ENCODE data around the gene EFHC1. TPM values are rescaled to one million over a fixed set of nuclear protein-coding genes. Genes with fewer than 3 reads are reported as not detected.

EFHC1 gene
- total RNA-seq, 1 experiment from 2014 or later: 24.6 TPM

GRCh38 chr6:52532457-52532856 is 112.3 kb downstream of the EFHC1 start:
- H3K4me3 ChIP-seq (ENCODE audit: low read depth in 2 of 2, low read length in 2 of 2): no peak overlapping the region
- no TSS peak for BruUV-seq (replicated peaks)
- H3K27ac ChIP-seq (ENCODE audit: low read length): no peak overlapping the region
- POLR2A ChIA-PET: no interaction called here
- H3K4me1 ChIP-seq (ENCODE audit: control insufficient read depth, insufficient read depth, low read length): peaks cover 13% of the 10 kb centered on the region
- CTCF ChIA-PET: no interaction called here
- no peaks in the 10 kb centered on the region for H3K27me3 ChIP-seq (ENCODE audit: control insufficient read depth, insufficient read depth, low read length)
- DNase-seq (ENCODE audit: low read depth, low spot score): no peak
- H3K9me3 ChIP-seq (ENCODE audit: control insufficient read depth, insufficient read depth, low read depth, low read length): no peaks in the 10 kb centered on the region
- TF ChIP-seq, protein P1, sequence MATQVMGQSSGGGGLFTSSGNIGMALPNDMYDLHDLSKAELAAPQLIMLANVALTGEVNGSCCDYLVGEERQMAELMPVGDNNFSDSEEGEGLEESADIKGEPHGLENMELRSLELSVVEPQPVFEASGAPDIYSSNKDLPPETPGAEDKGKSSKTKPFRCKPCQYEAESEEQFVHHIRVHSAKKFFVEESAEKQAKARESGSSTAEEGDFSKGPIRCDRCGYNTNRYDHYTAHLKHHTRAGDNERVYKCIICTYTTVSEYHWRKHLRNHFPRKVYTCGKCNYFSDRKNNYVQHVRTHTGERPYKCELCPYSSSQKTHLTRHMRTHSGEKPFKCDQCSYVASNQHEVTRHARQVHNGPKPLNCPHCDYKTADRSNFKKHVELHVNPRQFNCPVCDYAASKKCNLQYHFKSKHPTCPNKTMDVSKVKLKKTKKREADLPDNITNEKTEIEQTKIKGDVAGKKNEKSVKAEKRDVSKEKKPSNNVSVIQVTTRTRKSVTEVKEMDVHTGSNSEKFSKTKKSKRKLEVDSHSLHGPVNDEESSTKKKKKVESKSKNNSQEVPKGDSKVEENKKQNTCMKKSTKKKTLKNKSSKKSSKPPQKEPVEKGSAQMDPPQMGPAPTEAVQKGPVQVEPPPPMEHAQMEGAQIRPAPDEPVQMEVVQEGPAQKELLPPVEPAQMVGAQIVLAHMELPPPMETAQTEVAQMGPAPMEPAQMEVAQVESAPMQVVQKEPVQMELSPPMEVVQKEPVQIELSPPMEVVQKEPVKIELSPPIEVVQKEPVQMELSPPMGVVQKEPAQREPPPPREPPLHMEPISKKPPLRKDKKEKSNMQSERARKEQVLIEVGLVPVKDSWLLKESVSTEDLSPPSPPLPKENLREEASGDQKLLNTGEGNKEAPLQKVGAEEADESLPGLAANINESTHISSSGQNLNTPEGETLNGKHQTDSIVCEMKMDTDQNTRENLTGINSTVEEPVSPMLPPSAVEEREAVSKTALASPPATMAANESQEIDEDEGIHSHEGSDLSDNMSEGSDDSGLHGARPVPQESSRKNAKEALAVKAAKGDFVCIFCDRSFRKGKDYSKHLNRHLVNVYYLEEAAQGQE (IDR thresholded peaks at IDR 0.05; ENCODE audit: insufficient read depth in 1 of 2, low read depth in 2 of 2, low read length in 1 of 2): no peak
- TF ChIP-seq CTCF (IDR thresholded peaks at IDR 0.05) (no peak), TCF7L2 (IDR thresholded peaks at IDR 0.05; ENCODE audit: low read depth, low read length) (no peak), SIN3A (IDR thresholded peaks at IDR 0.05; ENCODE audit: borderline replicate concordance, insufficient read depth, low read depth, low read length) (no peak), POLR2AphosphoS5 (IDR thresholded peaks at IDR 0.05; ENCODE audit: low read depth, low read length) (no peak)
- no peak for ATAC-seq
- H3K36me3 ChIP-seq (ENCODE audit: control insufficient read depth, insufficient read depth, low read length): peaks cover 2% of the 10 kb centered on the region; the same call in 1 of the 2 replicates
- in situ Hi-C loops (cut with HindIII; ENCODE audit: low pct_unique_long_range_greater_than_20kb, low sequenced_read_pairs) (no loop called here), intact Hi-C loops (cut with micrococcal nuclease; ENCODE audit: unreplicated experiment) (no loop called here)

- no peak overlapping the region for H3K4me3 ChIP-seq (ENCODE audit: low read depth in 2 of 2, low read length in 2 of 2)
- in situ Hi-C loops (cut with HindIII; ENCODE audit: low pct_unique_long_range_greater_than_20kb, low sequenced_read_pairs): no loop called here
- CTCF ChIA-PET: no interaction called here
- H3K27ac ChIP-seq (ENCODE audit: low read length): no peak overlapping the region
- DNase-seq (ENCODE audit: low read depth, low spot score) (no peak), ATAC-seq (no peak)
- peaks cover 2% of the 10 kb centered on the region; the same call in 1 of the 2 replicates for H3K36me3 ChIP-seq (ENCODE audit: control insufficient read depth, insufficient read depth, low read length)
- TF ChIP-seq SIN3A (IDR thresholded peaks at IDR 0.05; ENCODE audit: borderline replicate concordance, insufficient read depth, low read depth, low read length) (no peak), CTCF (IDR thresholded peaks at IDR 0.05) (no peak), TCF7L2 (IDR thresholded peaks at IDR 0.05; ENCODE audit: low read depth, low read length) (no peak), POLR2AphosphoS5 (IDR thresholded peaks at IDR 0.05; ENCODE audit: low read depth, low read length) (no peak)
- TF ChIP-seq, protein P1 (IDR thresholded peaks at IDR 0.05; ENCODE audit: insufficient read depth in 1 of 2, low read depth in 2 of 2, low read length in 1 of 2): no peak
- no peaks in the 10 kb centered on the region for H3K27me3 ChIP-seq (ENCODE audit: control insufficient read depth, insufficient read depth, low read length)
- H3K4me1 ChIP-seq (ENCODE audit: control insufficient read depth, insufficient read depth, low read length): peaks cover 23% of the 10 kb centered on the region
- POLR2A ChIA-PET: no interaction called here
- intact Hi-C loops (cut with micrococcal nuclease; ENCODE audit: unreplicated experiment): no loop called here
- BruUV-seq (replicated peaks): no TSS peak
- H3K9me3 ChIP-seq (ENCODE audit: control insufficient read depth, insufficient read depth, low read depth, low read length): no peaks in the 10 kb centered on the region
These were observed 113.3 kb downstream of the EFHC1 start for GRCh38 chr6:52533491-52533890.

All from Panc1 (cell line).